K562 (cell line): Measurements from ENCODE around the gene MRFAP1. TPM values are rescaled to one million over a fixed set of nuclear protein-coding genes. Genes with fewer than 3 reads are reported as not detected.
A peak's percentile ranks its signal among the peaks of the same experiment; 100 is the strongest.

Source experiments
- BRCA1 ChIP-seq, 2 experiments: fragments of 450-650 bp in 1 of 2; sonication (generic) in 1 of 2; formaldehyde crosslinking in 1 of 2; IDR thresholded peaks; 2 replicates each; pipeline versions ENCODE4 v1.5.0 to v1.6.1; 2017 to 2020; ENCODE audit warnings: mild to moderate bottlenecking in 1 of 2, missing genetic modification reagents in 1 of 2
- L3MBTL2 ChIP-seq: fragments of 450-650 bp; IDR thresholded peaks from 2 replicates; pipeline ENCODE4 v1.6.1; 2016; ENCODE audit warnings: mild to moderate bottlenecking, moderate library complexity
- NFE2 ChIP-seq: IDR thresholded peaks from 2 replicates; pipeline ENCODE4 v1.6.1; 2014; ENCODE audit warnings: antibody characterized with exemption, low read depth
- TARDBP ChIP-seq: fragments of 450-650 bp; IDR thresholded peaks from 2 replicates; pipeline ENCODE4 v1.6.1; 2016
- ZNF197 ChIP-seq: fragments of 200-800 bp; sonication (Bioruptor generic); IDR thresholded peaks from 2 replicates; pipeline ENCODE4 v1.6.1; 2016; ENCODE audit warnings: low read depth, missing genetic modification characterization, missing compliant biosample characterization
- ZNF444 ChIP-seq: fragments of 250-450 bp; sonication (Bioruptor Pico); IDR thresholded peaks from 2 replicates; pipeline ENCODE4 v1.4.0; 2020; ENCODE audit warnings: mild to moderate bottlenecking, moderate library complexity
- ZNF707 ChIP-seq: fragments of 250-450 bp; sonication (Bioruptor Pico); conservative IDR thresholded peaks from 2 replicates; pipeline ENCODE4 v1.8.0; 2022; ENCODE audit warnings: inconsistent platforms, mild to moderate bottlenecking, moderate library complexity
- polyA plus RNA-seq, 8 experiments: library from polyadenylated mRNA; depleted of rRNA in 4 of 8; stranded (reverse) in 5 of 8; unstranded in 3 of 8; fragments of >200 nt; fragmentation: Nextera tagmentation in 2 of 8; fragmentation: Illumina TruSeq in 1 of 8; extraction: Ambion mirVana in 2 of 8; extraction: Trizol in 1 of 8; gene quantifications; 2 replicates each; pipeline versions ENCODE4 v1.2.1 to v1.2.3, GENCODE V29; 2011 to 2014; ENCODE audit warnings: inconsistent platforms in 1 of 8, missing spikeins in 1 of 8
- total RNA-seq, 7 experiments: library from RNA; depleted of rRNA in 6 of 7; stranded (reverse); fragments of >200 nt in 6 of 7; fragmentation: Illumina TruSeq in 2 of 7; extraction: Trizol in 2 of 7; gene quantifications; 2 replicates each; pipeline versions ENCODE4 v1.2.1 to v1.2.3, GENCODE V29; 2011 to 2021; ENCODE audit warnings: low replicate concordance in 1 of 7
- TF ChIP-seq, protein P1 (sequence below): sonication (generic); formaldehyde crosslinking; IDR thresholded peaks from 2 replicates; pipeline ENCODE4 v1.8.1; 2023; ENCODE audit warnings: missing genetic modification reagents, mild to moderate bottlenecking, borderline replicate concordance
- TF ChIP-seq, protein P2 (sequence below), 2 experiments: fragments of 450-650 bp in 1 of 2; sonication (generic) in 1 of 2; formaldehyde crosslinking in 1 of 2; IDR thresholded peaks; 2 replicates each; pipeline versions ENCODE4 v1.7.1 to v1.9.0; 2016 to 2022; ENCODE audit warnings: inconsistent platforms in 1 of 2, mild to moderate bottlenecking in 1 of 2, missing genetic modification reagents in 1 of 2
- TF ChIP-seq, protein P3 (sequence below): fragments of 450-650 bp; conservative IDR thresholded peaks from 2 replicates; pipeline ENCODE4 v1.6.1; 2016; ENCODE audit warnings: missing genetic modification characterization, low read depth, mild to moderate bottlenecking, missing compliant biosample characterization, moderate library complexity

Gene MRFAP1
- total and polyA plus RNA-seq, 9 of the 15 experiments (the other 6 are each of a cell fraction or from before 2014, with no cell fraction given): 46.0 to 270 (median 151) TPM

DNA sequence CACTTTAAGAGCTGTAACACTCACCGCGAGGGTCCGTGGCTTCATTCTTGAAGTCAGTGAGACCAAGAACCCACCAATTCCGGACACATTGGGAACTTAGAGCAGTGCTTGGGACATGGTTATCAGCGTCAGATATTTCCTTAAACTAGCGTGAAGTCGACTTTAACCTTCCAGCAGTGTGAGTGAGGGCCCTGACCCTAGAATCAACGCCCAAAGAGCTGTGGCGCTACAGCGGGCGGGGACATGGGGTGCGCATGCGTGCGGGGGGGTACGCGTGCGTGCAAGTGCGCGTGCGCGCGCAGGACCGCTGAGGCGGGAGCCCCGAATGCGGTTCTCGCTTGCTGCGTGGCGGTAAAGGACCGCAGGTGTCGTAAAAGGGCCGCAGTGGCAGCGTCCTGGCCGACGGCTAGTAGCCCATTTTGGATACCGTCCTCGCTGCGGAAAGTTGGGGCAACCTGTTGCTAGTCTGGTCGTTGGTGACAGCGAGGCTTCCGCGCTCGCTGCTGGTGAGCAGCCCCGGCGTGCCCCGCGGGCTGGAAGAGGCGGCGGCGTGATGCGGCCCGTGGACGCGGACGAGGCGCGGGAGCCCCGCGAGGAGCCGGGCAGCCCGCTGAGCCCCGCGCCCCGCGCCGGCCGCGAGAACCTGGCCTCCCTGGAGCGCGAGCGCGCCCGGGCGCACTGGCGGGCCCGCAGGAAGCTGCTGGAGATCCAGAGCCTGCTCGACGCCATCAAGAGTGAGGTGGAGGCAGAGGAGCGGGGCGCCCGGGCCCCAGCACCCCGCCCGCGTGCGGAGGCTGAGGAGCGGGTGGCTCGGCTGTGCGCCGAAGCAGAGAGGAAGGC lies 33.4 kb downstream of the MRFAP1 start (continued):
- TF ChIP-seq, protein P1, sequence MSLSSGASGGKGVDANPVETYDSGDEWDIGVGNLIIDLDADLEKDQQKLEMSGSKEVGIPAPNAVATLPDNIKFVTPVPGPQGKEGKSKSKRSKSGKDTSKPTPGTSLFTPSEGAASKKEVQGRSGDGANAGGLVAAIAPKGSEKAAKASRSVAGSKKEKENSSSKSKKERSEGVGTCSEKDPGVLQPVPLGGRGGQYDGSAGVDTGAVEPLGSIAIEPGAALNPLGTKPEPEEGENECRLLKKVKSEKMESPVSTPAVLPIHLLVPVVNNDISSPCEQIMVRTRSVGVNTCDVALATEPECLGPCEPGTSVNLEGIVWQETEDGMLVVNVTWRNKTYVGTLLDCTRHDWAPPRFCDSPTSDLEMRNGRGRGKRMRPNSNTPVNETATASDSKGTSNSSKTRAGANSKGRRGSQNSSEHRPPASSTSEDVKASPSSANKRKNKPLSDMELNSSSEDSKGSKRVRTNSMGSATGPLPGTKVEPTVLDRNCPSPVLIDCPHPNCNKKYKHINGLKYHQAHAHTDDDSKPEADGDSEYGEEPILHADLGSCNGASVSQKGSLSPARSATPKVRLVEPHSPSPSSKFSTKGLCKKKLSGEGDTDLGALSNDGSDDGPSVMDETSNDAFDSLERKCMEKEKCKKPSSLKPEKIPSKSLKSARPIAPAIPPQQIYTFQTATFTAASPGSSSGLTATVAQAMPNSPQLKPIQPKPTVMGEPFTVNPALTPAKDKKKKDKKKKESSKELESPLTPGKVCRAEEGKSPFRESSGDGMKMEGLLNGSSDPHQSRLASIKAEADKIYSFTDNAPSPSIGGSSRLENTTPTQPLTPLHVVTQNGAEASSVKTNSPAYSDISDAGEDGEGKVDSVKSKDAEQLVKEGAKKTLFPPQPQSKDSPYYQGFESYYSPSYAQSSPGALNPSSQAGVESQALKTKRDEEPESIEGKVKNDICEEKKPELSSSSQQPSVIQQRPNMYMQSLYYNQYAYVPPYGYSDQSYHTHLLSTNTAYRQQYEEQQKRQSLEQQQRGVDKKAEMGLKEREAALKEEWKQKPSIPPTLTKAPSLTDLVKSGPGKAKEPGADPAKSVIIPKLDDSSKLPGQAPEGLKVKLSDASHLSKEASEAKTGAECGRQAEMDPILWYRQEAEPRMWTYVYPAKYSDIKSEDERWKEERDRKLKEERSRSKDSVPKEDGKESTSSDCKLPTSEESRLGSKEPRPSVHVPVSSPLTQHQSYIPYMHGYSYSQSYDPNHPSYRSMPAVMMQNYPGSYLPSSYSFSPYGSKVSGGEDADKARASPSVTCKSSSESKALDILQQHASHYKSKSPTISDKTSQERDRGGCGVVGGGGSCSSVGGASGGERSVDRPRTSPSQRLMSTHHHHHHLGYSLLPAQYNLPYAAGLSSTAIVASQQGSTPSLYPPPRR (CRISPR knock-in tag): no peak
- TF ChIP-seq BRCA1 (IDR thresholded peaks at IDR 0.05) (no peak), BRCA1 (CRISPR knock-in tag; IDR thresholded peaks at IDR 0.05) (no peak), L3MBTL2 (peak; percentile 94), TARDBP (no peak), ZNF444 (CRISPR knock-in tag) (no peak), NFE2 (0 out of 2 replicates have a peak, but pooled peaks have one; percentile 31), ZNF707 (CRISPR knock-in tag) (no peak), ZNF197 (CRISPR knock-in tag) (no peak)
- TF ChIP-seq, protein P2, sequence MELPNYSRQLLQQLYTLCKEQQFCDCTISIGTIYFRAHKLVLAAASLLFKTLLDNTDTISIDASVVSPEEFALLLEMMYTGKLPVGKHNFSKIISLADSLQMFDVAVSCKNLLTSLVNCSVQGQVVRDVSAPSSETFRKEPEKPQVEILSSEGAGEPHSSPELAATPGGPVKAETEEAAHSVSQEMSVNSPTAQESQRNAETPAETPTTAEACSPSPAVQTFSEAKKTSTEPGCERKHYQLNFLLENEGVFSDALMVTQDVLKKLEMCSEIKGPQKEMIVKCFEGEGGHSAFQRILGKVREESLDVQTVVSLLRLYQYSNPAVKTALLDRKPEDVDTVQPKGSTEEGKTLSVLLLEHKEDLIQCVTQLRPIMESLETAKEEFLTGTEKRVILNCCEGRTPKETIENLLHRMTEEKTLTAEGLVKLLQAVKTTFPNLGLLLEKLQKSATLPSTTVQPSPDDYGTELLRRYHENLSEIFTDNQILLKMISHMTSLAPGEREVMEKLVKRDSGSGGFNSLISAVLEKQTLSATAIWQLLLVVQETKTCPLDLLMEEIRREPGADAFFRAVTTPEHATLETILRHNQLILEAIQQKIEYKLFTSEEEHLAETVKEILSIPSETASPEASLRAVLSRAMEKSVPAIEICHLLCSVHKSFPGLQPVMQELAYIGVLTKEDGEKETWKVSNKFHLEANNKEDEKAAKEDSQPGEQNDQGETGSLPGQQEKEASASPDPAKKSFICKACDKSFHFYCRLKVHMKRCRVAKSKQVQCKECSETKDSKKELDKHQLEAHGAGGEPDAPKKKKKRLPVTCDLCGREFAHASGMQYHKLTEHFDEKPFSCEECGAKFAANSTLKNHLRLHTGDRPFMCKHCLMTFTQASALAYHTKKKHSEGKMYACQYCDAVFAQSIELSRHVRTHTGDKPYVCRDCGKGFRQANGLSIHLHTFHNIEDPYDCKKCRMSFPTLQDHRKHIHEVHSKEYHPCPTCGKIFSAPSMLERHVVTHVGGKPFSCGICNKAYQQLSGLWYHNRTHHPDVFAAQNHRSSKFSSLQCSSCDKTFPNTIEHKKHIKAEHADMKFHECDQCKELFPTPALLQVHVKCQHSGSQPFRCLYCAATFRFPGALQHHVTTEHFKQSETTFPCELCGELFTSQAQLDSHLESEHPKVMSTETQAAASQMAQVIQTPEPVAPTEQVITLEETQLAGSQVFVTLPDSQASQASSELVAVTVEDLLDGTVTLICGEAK (IDR thresholded peaks at IDR 0.05): peak; percentile 49; the same call in 1 of the 2 replicates
- TF ChIP-seq, protein P2 (CRISPR knock-in tag; IDR thresholded peaks at IDR 0.05): no peak
- TF ChIP-seq, protein P3, sequence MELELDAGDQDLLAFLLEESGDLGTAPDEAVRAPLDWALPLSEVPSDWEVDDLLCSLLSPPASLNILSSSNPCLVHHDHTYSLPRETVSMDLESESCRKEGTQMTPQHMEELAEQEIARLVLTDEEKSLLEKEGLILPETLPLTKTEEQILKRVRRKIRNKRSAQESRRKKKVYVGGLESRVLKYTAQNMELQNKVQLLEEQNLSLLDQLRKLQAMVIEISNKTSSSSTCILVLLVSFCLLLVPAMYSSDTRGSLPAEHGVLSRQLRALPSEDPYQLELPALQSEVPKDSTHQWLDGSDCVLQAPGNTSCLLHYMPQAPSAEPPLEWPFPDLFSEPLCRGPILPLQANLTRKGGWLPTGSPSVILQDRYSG (tag): no peak
